Stimulated activated CD8-positive, alpha-beta memory T cell treated with anti-CD3 and anti-CD28 coated beads, Interleukin-12 subunit alpha, Interleukin-12 subunit beta, amount 100 ng/mL, for 1 hour (primary cell): ENCODE data around the gene KRT74.

Experiments used
- DNase-seq: peaks from one replicate; pipeline ENCODE4 v3.0.0-alpha.2; 2020; ENCODE audit warnings: low read depth

KRT74 gene

GRCh38 chr12:52573306-52573705 is 337 bp downstream of the KRT74 start:
- no peak for DNase-seq

- DNase-seq = no peak
Observed at GRCh38 chr12:52570511-52570910, 3.1 kb downstream of the KRT74 start.

DNA sequence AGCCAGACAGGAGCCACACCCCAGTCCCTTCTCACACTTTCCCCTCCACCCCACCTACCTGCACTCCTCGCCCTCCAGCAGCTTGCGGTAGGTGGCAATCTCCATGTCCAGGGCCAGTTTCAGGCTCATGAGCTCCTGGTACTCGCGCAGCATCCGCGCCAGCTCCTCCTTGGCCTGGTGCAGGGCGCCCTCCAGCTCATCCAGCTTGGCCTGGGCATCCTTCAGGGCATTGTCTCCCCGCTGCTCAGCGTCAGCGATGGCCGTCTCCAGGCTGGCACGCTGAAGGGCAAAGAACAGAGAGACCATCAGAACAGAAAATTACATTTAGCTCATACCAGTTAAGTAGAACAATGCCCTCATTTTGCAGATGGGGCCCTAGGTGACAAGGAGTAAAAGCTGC is 5.5 kb downstream of the KRT74 start:
- no peak for DNase-seq

- DNase-seq = peak; percentile 21
Observed at GRCh38 chr12:52566847-52567291, 6.8 kb downstream of the KRT74 start.

DNA sequence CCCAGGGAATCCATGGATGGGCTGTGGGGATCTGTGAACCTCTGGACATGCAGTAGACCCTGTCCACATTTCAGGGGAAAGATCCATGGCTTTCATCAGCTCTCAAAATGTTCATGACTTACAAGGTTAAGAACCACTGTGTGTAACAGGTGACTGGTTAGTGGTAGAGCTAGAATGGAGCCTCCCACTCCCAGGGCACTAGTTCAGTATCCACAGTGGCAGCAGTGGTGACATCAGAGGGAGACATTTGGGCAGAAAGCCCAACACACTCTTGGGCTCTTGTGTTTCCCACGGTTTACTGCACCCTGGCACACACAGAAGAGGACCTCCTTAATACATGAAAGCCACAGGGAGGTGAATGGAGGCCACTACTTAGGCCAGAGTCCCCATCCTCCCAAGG is 9.1 kb downstream of the KRT74 start:
- DNase-seq = no peak

- no peak for DNase-seq
Observed at GRCh38 chr12:52561880-52562449, 11.7 kb downstream of the KRT74 start.

- DNase-seq = no peak
Observed at GRCh38 chr12:52559979-52560378, 13.7 kb downstream of the KRT74 start.

DNA sequence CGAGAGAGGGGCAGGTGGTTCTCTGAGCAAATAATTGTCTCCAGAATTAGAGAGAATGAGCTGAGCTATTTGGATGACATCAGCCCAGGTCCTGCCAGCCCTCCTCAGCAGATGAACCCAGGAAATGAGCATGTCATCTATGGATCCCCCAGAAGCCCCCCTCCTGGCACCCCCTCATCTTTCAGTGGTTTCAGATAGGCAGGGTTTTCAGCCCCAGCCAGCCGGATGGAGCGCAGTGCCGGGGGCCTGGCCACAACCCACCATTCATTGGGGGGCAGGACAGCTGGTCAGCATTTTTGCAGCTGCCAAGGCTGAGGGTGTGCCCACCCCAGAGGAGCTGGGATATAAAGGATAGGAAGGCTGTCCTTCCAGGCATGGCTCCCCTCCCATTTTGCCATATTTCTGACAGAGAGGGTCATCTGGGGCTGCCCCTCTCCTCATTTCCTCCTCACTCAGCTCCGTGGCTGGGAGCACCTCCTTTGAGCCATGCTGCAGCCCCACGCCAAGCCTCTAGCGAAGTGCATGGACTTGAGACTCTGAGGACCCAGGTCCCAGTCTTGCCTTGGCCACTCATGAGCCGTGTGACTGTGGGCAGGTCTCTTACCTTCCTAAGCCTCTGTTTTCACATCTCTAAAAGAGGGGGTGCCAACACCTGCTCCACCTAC is 14.7 kb downstream of the KRT74 start:
- no peak for DNase-seq

DNA sequence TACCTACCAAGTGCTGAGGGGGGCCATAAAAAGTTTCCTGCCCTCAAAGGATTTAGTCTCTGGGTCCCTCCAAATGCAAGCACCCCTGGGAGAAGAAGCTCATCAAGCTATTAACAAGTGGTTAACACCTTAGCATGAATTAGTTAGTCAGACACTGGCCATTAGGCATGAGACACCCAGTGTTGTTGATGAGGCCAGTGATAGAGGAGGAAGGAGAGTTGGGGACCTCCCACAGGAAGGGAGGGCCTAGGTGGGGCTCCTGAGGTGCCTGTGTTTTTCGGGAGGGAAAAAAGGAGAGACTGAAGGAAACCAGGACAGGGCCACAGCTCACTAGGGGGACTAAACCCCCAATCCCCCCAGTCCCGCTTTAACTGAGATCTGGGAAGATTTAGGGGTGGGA is 16.2 kb downstream of the KRT74 start:
- DNase-seq = no peak

GRCh38 chr12:52555577-52555976 is 18.1 kb downstream of the KRT74 start:
- no peak for DNase-seq

GRCh38 chr12:52552681-52553195 is 20.9 kb downstream of the KRT74 start, which contains the start of gene KRT71:
Gene KRT71 (minus strand): TSS chr12:52553145. CDS start chr12:52553077, 68 bp downstream.
- DNase-seq = no peak

GRCh38 chr12:52552055-52552454 is 21.6 kb downstream of the KRT74 start:
- DNase-seq = no peak

DNA sequence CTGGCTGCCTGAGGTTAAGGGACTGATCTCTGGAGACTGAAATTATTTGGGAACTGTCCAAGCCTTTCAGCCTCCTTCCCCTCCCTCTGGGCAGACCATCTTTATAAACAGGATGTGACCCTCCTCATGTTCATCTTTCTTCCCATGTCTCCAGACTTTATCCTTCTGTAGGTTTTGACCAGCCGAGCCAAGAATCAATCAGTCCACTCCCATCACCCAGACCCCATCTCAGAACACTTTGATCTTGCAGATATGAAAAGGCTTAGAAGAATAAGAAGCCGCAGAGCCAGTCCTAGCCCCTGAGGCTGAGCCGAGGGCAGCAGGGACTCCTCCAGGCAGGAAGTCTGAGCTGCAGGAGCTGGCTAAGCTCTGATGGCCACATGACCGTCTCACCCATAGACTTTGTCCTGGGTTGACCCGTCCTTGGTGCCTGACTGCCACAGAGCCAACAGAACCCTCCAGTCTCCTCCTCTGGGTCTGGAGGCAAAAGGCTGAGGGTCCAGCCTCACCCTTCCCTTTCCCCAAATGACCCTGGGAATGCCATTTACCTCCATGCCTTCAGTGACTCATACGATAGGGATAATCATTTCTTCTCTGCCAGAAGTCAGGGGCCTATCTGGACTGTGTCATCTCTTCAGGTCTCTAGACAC is 22.3 kb downstream of the KRT74 start:
- no peak for DNase-seq

- DNase-seq = no peak
Observed at GRCh38 chr12:52546126-52546525, 27.5 kb downstream of the KRT74 start.

- DNase-seq = no peak
Observed at GRCh38 chr12:52543985-52544883, 29.4 kb downstream of the KRT74 start.

GRCh38 chr12:52542785-52543318 is 30.8 kb downstream of the KRT74 start:
- no peak for DNase-seq

GRCh38 chr12:52542157-52542556 is 31.5 kb downstream of the KRT74 start:
- DNase-seq = no peak

GRCh38 chr12:52541709-52542108 is 31.9 kb downstream of the KRT74 start:
- DNase-seq = no peak

DNA sequence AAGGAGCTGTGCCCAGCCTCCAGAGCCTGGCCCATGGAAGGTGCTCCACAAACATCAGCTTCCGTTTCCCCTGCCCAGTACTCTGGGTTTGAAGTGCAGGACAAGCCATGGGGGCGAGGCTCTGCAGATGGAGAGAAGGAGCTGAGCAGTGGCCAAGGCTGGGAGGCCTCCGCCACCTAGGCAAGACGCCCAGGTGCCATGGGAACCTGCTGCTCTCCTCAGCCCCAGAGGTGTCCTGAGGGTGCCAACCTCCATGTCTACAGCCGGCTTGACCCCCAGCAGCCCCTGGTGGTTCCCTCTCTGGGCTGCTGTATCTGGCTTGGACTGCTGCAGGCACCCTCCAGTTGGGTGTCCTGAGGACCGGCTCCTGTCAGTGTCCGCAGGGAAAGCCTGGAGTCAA is 33.1 kb downstream of the KRT74 start:
- no peak for DNase-seq

GRCh38 chr12:52539821-52540173 is 33.8 kb downstream of the KRT74 start:
- no peak for DNase-seq

- DNase-seq = no peak
Observed at GRCh38 chr12:52539083-52539820, 34.4 kb downstream of the KRT74 start.
